Measurements from ENCODE around the gene MDK. TPM values are rescaled to one million over a fixed set of nuclear protein-coding genes. Genes with fewer than 3 reads are reported as not detected.

MDK gene
- total and polyA plus RNA-seq, 2 experiments from 2014 or later: 562 to 1,225 TPM

DNA sequence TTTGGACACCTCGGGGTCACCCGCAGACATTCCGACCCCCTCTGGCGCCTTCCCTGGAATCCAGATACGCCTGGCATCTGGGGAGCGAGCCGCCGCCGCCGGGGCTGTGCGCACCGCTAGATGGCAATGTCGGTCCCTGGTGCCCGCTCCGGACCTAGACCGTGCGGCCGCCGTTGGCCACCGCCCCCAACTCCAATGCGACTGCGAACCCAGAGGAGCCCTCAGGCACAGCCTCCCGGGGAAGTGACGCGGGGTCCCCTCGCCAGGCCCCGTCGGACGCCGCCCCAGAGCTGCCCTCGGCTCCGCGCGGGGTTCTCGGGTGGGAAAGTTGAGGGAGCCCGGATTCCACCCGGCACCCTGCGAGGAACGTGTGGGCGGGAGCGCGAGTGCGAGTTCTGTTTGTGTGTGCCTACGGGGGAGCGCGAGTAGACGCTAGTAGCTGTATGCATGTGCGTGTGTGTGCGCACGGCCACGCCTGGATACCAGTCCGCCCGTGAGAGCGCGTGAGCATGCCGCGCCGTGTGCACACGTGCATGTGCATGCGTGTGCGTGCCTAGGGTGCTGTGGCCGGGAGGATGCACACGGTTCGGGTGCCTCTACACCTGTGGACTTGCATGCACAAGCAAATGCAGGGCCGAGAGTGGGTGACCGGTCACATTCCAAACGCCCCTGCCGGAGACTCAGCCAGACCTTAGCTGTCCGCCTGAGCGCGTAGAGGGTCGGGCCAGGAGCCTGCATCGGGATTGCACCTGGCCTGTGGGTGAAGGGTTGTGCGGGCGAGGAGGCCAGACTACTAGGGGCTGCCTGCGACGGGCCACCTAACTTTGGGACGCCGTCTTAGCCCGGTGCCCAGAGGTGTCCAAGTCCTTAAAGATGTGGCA lies 8.2 kb downstream of the MDK start:
- H3K4me1 ChIP-seq (ENCODE audit: insufficient read depth): peaks cover 23% of the 10 kb centered on the region
- H3K9me2 ChIP-seq (replicated peaks; ENCODE audit: insufficient read depth): no peaks in the 10 kb centered on the region
- no peak overlapping the region for H3K27ac ChIP-seq
- H3K4me3 ChIP-seq: peak overlapping the region; percentile 52
- no peaks in the 10 kb centered on the region for H3K79me2 ChIP-seq
- H3K4me2 ChIP-seq: peak overlapping the region; percentile 100
- H4K20me1 ChIP-seq (ENCODE audit: insufficient read depth, poor library complexity, severe bottlenecking): no peaks in the 10 kb centered on the region
- H3K9me3 ChIP-seq (ENCODE audit: low read depth): no peaks in the 10 kb centered on the region
- TF ChIP-seq EZH2 (IDR thresholded peaks at IDR 0.05; ENCODE audit: borderline replicate concordance): no peak
- peak; percentile 90 for TF ChIP-seq CTCF (IDR thresholded peaks at IDR 0.05; ENCODE audit: poor library complexity)
- TF ChIP-seq EZH2phosphoT487 (IDR thresholded peaks at IDR 0.05; ENCODE audit: low read depth, severe bottlenecking, unreplicated experiment): no peak
- 6% methylated on average over 79 of the region's 80 CpGs for WGBS (ENCODE audit: low lambda C conversion rate, missing lambda C conversion rate)
- no peaks in the 10 kb centered on the region for H3K36me3 ChIP-seq (replicated peaks; ENCODE audit: insufficient read depth, low read depth)
- H3K27me3 ChIP-seq: peaks cover 43% of the 10 kb centered on the region
- peak; percentile 89 for DNase-seq (ENCODE audit: low spot score)
- H2AFZ ChIP-seq: no peak overlapping the region

DNA sequence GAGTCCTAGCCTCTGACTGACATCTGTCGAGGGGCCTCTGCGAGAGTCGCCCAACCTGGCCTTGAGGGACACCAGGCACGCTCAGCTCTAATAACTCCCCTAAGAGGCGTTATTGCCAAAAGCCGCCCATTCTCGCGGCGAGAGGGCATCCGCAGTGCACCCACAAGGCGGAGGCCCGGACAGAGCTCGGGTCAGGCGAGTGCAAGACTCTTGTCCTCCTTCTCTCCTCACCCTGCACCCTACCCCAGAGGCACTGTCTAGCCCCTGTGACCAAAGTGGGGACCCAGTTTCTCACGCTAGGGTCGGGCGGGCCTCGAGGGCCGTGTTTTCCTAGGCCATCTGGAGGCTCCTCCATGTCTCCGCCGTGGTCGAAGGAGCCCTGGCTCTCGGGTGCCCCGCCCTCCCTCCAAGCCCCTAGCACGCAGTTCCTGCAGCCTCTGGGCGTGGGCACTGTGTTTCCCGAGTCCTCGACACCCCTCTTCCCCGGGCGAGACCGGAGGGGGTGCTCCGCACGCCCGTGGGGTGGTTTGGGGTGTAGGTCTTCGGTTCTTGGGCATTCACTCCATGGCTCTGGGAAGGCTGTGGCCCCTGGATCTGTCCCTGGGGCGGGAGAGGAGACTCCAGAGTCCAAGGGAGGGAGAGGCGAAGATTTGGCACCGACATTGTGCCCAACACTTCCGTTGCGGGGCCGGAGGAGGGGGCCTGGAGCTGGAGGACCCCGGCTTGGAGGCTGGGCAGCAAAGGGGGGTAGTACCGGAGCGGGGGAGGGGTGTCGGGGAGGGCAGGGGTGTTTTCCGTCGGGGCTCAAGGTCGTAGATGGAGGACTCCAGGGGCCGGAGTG lies 9.1 kb downstream of the MDK start:
- Histone ChIP-seq H3K9me3 (ENCODE audit: low read depth) (no peaks in the 10 kb centered on the region), H3K4me3 (no peak overlapping the region), H3K9me2 (replicated peaks; ENCODE audit: insufficient read depth) (no peaks in the 10 kb centered on the region), H3K79me2 (no peaks in the 10 kb centered on the region), H3K4me1 (ENCODE audit: insufficient read depth) (peaks cover 23% of the 10 kb centered on the region), H3K27me3 (peaks cover 43% of the 10 kb centered on the region), H3K4me2 (peak overlapping the region; percentile 100), H3K36me3 (replicated peaks; ENCODE audit: insufficient read depth, low read depth) (no peaks in the 10 kb centered on the region), H4K20me1 (ENCODE audit: insufficient read depth, poor library complexity, severe bottlenecking) (no peaks in the 10 kb centered on the region), H3K27ac (no peak overlapping the region), H2AFZ (no peak overlapping the region)
- DNase-seq (ENCODE audit: low spot score): no peak
- WGBS (ENCODE audit: low lambda C conversion rate, missing lambda C conversion rate): 14% methylated on average over 35 of the region's 49 CpGs
- TF ChIP-seq EZH2 (IDR thresholded peaks at IDR 0.05; ENCODE audit: borderline replicate concordance): peak; percentile 82
- TF ChIP-seq CTCF (IDR thresholded peaks at IDR 0.05; ENCODE audit: poor library complexity): no peak

DNA sequence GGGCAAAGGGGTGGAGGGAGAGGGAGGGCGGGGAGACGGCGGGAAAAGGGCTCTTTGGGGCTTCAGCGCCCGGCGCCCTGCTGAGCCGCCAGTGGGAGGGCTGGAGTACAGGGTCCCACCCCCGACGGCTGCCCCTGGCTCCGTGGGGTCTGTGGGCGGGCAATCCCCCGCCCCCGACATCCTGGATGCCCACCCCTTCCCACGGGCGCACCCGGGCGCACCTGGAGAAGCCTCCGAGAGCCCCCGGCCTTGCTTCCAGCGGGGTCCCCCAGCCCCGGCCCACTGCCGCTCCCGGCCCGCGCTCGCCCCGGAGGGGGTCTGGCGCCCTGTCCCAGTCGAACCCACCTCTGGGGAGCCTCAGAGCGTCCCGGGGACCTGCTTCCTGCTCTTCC lies 9.7 kb downstream of the MDK start:
- WGBS (ENCODE audit: low lambda C conversion rate, missing lambda C conversion rate): 4% methylated on average over 9 of the region's 31 CpGs
- H3K27me3 ChIP-seq: peaks cover 43% of the 10 kb centered on the region
- H4K20me1 ChIP-seq (ENCODE audit: insufficient read depth, poor library complexity, severe bottlenecking): no peaks in the 10 kb centered on the region
- no peak for TF ChIP-seq EZH2 (IDR thresholded peaks at IDR 0.05; ENCODE audit: borderline replicate concordance)
- no peak for TF ChIP-seq CTCF (IDR thresholded peaks at IDR 0.05; ENCODE audit: poor library complexity)
- no peak for TF ChIP-seq EZH2phosphoT487 (IDR thresholded peaks at IDR 0.05; ENCODE audit: low read depth, severe bottlenecking, unreplicated experiment)
- H3K9me3 ChIP-seq (ENCODE audit: low read depth): no peaks in the 10 kb centered on the region
- H3K36me3 ChIP-seq (replicated peaks; ENCODE audit: insufficient read depth, low read depth): no peaks in the 10 kb centered on the region
- H3K4me3 ChIP-seq: no peak overlapping the region
- H2AFZ ChIP-seq: no peak overlapping the region
- H3K4me1 ChIP-seq (ENCODE audit: insufficient read depth): peaks cover 23% of the 10 kb centered on the region
- H3K4me2 ChIP-seq: peak overlapping the region; percentile 96
- H3K27ac ChIP-seq: no peak overlapping the region
- H3K79me2 ChIP-seq: no peaks in the 10 kb centered on the region
- DNase-seq (ENCODE audit: low spot score): no peak
- H3K9me2 ChIP-seq (replicated peaks; ENCODE audit: insufficient read depth): no peaks in the 10 kb centered on the region
